CD4-positive, alpha-beta memory T cell (primary cell): ENCODE data around the gene ALK. TPM values are rescaled to one million over a fixed set of nuclear protein-coding genes. Genes with fewer than 3 reads are reported as not detected.
A peak's percentile ranks its signal among the peaks of the same experiment; 100 is the strongest.

Experiments used
- CTCF ChIA-PET: fragments of 350-600 bp; sonication (Branson Sonifier 250); formaldehyde crosslinking; loops from one replicate; lab custom pipeline; 2021; ENCODE audit warnings: inconsistent platforms; ENCODE audit not compliant: partially characterized antibody; lab: Charles Lee
- POLR2A ChIA-PET: fragments of 350-600 bp; sonication (Branson Sonifier 250); formaldehyde crosslinking; loops from one replicate; lab custom pipeline; 2021; ENCODE audit not compliant: partially characterized antibody; lab: Charles Lee
- DNase-seq, 5 donors: peaks; one replicate each; pipeline versions ENCODE4 v3.0.0 to v3.0.0-alpha.2; 2020 to 2022; ENCODE audit warnings: mixed read lengths in 1 of 5
- H3K27ac ChIP-seq: one replicate; pipeline ENCODE4 v1.7.0; 2013; ENCODE audit warnings: low read depth, low read length
- H3K27me3 ChIP-seq: 2 replicates; pipeline ENCODE4 v1.7.0; 2013; ENCODE audit warnings: mild to moderate bottlenecking, low read length, moderate library complexity; ENCODE audit not compliant: insufficient read depth
- H3K36me3 ChIP-seq: 2 replicates; pipeline ENCODE4 v1.7.0; 2013; ENCODE audit warnings: mild to moderate bottlenecking, low read length, moderate library complexity; ENCODE audit not compliant: insufficient read depth
- H3K4me1 ChIP-seq: 2 replicates; pipeline ENCODE4 v1.7.0; 2013; ENCODE audit warnings: mild to moderate bottlenecking, low read length, moderate library complexity; ENCODE audit not compliant: insufficient read depth
- H3K4me3 ChIP-seq, 2 donors: one replicate each; pipeline ENCODE4 v1.7.0; 2013; ENCODE audit warnings: low read length in 2 of 2, mild to moderate bottlenecking in 1 of 2
- H3K9me3 ChIP-seq, 2 donors: one replicate each; pipeline ENCODE4 v1.7.0; 2013; ENCODE audit warnings: low read length in 2 of 2, control low read depth in 1 of 2; ENCODE audit not compliant: control insufficient read depth in 1 of 2
- H3K27ac Mint-ChIP-seq, 7 donors: one replicate each; pipeline ENCODE4 v1.8.0; 2020 to 2021; ENCODE audit warnings: mixed read lengths in 7 of 7, mild to moderate bottlenecking in 6 of 7, inconsistent platforms in 3 of 7, moderate library complexity in 3 of 7
- H3K27me3 Mint-ChIP-seq, 2 donors: one replicate each; pipeline ENCODE4 v1.8.0; 2020 to 2021; ENCODE audit warnings: mixed read lengths in 2 of 2
- H3K36me3 Mint-ChIP-seq, 2 donors: one replicate each; pipeline ENCODE4 v1.8.0; 2020 to 2021; ENCODE audit warnings: mixed read lengths in 2 of 2, inconsistent platforms in 1 of 2, mild to moderate bottlenecking in 1 of 2
- H3K4me1 Mint-ChIP-seq, 4 donors: one replicate each; pipeline ENCODE4 v1.8.0; 2020 to 2021; ENCODE audit warnings: mixed read lengths in 4 of 4, mild to moderate bottlenecking in 1 of 4
- H3K4me3 Mint-ChIP-seq, 8 donors: one replicate each; pipeline ENCODE4 v1.8.0; 2020 to 2021; ENCODE audit warnings: mixed read lengths in 8 of 8, mild to moderate bottlenecking in 7 of 8, moderate library complexity in 6 of 8, inconsistent platforms in 3 of 8
- H3K9me3 Mint-ChIP-seq, 8 donors: one replicate each; pipeline ENCODE4 v1.8.0; 2020 to 2021; ENCODE audit warnings: mixed read lengths in 8 of 8, mild to moderate bottlenecking in 5 of 8, inconsistent platforms in 3 of 8, moderate library complexity in 1 of 8
- intact Hi-C: fragments of 100-400 bp; cut with micrococcal nuclease; formaldehyde crosslinking; loops from one replicate; pipeline ENCODE4 v1.15.1; 2023
- polyA plus RNA-seq, 2 donors: library from polyadenylated mRNA; unstranded; fragments of 300-500 nt; fragmentation: Illumina TruSeq; gene quantifications; one replicate each; pipeline ENCODE4 v1.2.3, GENCODE V29; 2021
- total RNA-seq, 2 experiments: library from RNA; stranded (reverse); gene quantifications; one replicate each; pipeline ENCODE4 v1.2.3, GENCODE V29; 2021

Gene ALK
- total and polyA plus RNA-seq, 4 experiments from 2014 or later: 0.07 TPM; not detected in 3

DNA sequence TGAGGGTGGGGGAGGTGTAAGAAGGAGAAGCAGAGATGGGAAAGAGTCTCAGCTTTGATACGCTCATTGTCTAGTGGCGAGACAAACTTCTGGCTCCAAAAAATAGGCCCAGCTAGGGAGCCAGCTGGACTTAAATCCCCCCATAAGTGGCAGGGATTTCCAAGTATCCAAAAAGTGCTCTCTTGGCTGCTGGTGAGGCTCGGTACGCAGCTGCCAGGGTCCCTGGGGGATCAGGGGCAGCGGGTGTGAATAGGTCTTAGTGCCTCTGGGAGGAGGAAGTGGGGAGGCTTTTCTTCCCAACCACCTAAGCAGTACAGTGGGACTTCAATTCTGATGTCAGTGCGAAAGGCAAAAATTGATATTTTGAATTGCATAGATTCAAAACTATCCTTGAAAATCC lies 73.5 kb downstream of the ALK start:
- no peaks in the 10 kb centered on the region for H3K27me3 ChIP-seq
- Mint-ChIP-seq H3K27me3 (peaks cover 7 to 21% of the 10 kb centered on the region in 2 donors), H3K27ac (no peak overlapping the region), H3K4me1 (no peaks in the 10 kb centered on the region), H3K4me3 (no peak overlapping the region), H3K36me3 (no peaks in the 10 kb centered on the region), H3K9me3 (peaks cover 0 to 8% (median 0%) of the 10 kb centered on the region in 8 donors)
- no peak overlapping the region for H3K4me3 ChIP-seq
- no peak for DNase-seq
- ChIA-PET POLR2A (no interaction called here), CTCF (no interaction called here)
- no peaks in the 10 kb centered on the region for H3K4me1 ChIP-seq
- no peaks in the 10 kb centered on the region for H3K9me3 ChIP-seq
- H3K36me3 ChIP-seq: no peaks in the 10 kb centered on the region
- no peak overlapping the region for H3K27ac ChIP-seq
- intact Hi-C loops: no loop called here

DNA sequence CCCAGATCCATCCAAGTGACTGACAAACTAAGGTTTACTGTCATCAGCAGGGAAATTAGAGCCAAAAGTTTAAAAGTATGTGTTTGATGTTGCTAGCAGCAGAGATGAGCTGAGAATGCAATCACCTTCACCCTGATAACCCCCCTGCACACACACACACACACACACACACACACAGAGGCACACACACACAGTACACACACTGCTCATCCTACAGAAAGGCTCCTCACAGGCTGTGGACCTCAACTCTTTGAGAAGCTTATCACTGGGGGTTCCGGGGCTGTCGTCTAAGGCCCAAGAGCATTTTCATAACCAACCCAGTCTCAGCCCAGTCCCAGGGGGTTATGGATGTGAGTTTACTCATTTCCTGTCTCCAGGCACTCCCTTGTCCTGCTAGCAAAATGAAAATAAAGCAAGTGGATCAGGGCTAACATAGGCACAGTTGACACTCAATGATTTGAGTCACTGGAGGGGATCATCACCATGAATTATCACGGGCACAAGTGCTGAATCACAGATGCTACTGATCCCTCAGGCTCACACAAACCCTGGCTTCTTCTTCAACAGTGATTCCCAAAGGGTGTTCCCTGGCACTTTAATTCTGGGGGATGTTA lies 76.6 kb downstream of the ALK start:
- intact Hi-C loops: no loop called here

GRCh38 chr2:29841386-29842004 lies 79.9 kb downstream of the ALK start:
- H3K27me3 ChIP-seq: no peaks in the 10 kb centered on the region
- Mint-ChIP-seq H3K9me3 (peaks cover 0 to 20% (median 14%) of the 10 kb centered on the region in 8 donors), H3K36me3 (no peaks in the 10 kb centered on the region), H3K4me1 (peaks cover 0 to 1% (median 0%) of the 10 kb centered on the region in 4 donors), H3K4me3 (no peak overlapping the region), H3K27me3 (peaks cover 4 to 5% of the 10 kb centered on the region in 2 donors), H3K27ac (peak overlapping the region in 1 of 7 donors; percentile 9)
- H3K27ac ChIP-seq: no peak overlapping the region
- ChIA-PET CTCF (interaction anchor here (0.7 to 1.4 kb wide), 3 partner anchors 9 to 532 kb away, joined by 3 to 5 read pairs (median 3); no protein-coding TSS in a partner anchor), POLR2A (no interaction called here)
- DNase-seq: peak in 2 of 5 donors; percentile 2 to 5
- H3K36me3 ChIP-seq: no peaks in the 10 kb centered on the region
- no peak overlapping the region for H3K4me3 ChIP-seq
- H3K9me3 ChIP-seq: no peaks in the 10 kb centered on the region
- intact Hi-C loops: loop anchor here (2.0 kb wide), 1 partner anchor 533 kb away; no protein-coding TSS in a partner anchor
- no peaks in the 10 kb centered on the region for H3K4me1 ChIP-seq

More for the DNA sequence above, 76.6 kb downstream of the ALK start:
- Mint-ChIP-seq H3K27ac (no peak overlapping the region), H3K27me3 (peaks cover 6 to 20% of the 10 kb centered on the region in 2 donors), H3K4me3 (no peak overlapping the region), H3K4me1 (peaks cover 0 to 1% (median 0%) of the 10 kb centered on the region in 4 donors), H3K36me3 (no peaks in the 10 kb centered on the region), H3K9me3 (peaks cover 0 to 6% (median 0%) of the 10 kb centered on the region in 8 donors)
- Histone ChIP-seq H3K4me1 (no peaks in the 10 kb centered on the region), H3K36me3 (no peaks in the 10 kb centered on the region), H3K27me3 (no peaks in the 10 kb centered on the region), H3K27ac (no peak overlapping the region), H3K9me3 (no peaks in the 10 kb centered on the region), H3K4me3 (no peak overlapping the region)
- CTCF ChIA-PET: no interaction called here
- POLR2A ChIA-PET: no interaction called here
- DNase-seq: no peak

DNA sequence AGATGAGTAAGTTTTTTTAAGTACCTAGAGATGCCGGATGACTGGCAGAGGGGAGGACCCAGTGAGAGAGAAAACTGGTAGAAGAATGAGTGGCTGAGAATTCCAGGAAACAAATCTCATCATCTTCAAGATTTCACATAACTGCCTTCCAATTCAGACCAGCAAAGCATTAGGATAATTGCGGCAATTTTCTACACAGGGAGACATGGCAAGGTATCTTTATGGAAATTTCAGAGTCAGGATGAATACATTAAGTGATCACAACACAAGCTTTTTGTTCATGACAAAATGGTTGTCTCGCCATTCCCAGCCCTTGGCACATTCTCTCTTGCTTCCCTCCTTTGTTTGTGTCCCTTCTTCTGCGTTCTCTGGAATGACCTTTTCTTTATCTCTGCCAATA lies 82.1 kb downstream of the ALK start:
- Histone ChIP-seq H3K9me3 (no peaks in the 10 kb centered on the region), H3K27me3 (no peaks in the 10 kb centered on the region), H3K27ac (no peak overlapping the region), H3K4me1 (no peaks in the 10 kb centered on the region), H3K36me3 (no peaks in the 10 kb centered on the region), H3K4me3 (no peak overlapping the region)
- Mint-ChIP-seq H3K27me3 (peaks cover 5 to 6% of the 10 kb centered on the region in 2 donors), H3K4me1 (peaks cover 0 to 1% (median 0%) of the 10 kb centered on the region in 4 donors), H3K9me3 (peaks cover 2 to 39% (median 21%) of the 10 kb centered on the region in 8 donors), H3K36me3 (peaks cover 0 to 1% of the 10 kb centered on the region in 2 donors), H3K27ac (no peak overlapping the region), H3K4me3 (no peak overlapping the region)
- POLR2A ChIA-PET: no interaction called here
- CTCF ChIA-PET: interaction anchor here (1.4 kb wide), 1 partner anchor 533 kb away, joined by 3 read pairs; no protein-coding TSS in a partner anchor
- no peak for DNase-seq
- intact Hi-C loops: no loop called here

GRCh38 chr2:29837925-29838324 lies 83.5 kb downstream of the ALK start:
- CTCF ChIA-PET: no interaction called here
- Mint-ChIP-seq H3K4me1 (peaks cover 0 to 1% (median 0%) of the 10 kb centered on the region in 4 donors), H3K27ac (no peak overlapping the region), H3K9me3 (peaks cover 5 to 39% (median 21%) of the 10 kb centered on the region in 8 donors), H3K27me3 (peaks cover 4 to 7% of the 10 kb centered on the region in 2 donors), H3K4me3 (no peak overlapping the region), H3K36me3 (peaks cover 0 to 1% of the 10 kb centered on the region in 2 donors)
- Histone ChIP-seq H3K4me1 (no peaks in the 10 kb centered on the region), H3K27ac (no peak overlapping the region), H3K9me3 (no peaks in the 10 kb centered on the region), H3K27me3 (no peaks in the 10 kb centered on the region), H3K4me3 (no peak overlapping the region), H3K36me3 (no peaks in the 10 kb centered on the region)
- POLR2A ChIA-PET: no interaction called here
- intact Hi-C loops: no loop called here
- DNase-seq: no peak

DNA sequence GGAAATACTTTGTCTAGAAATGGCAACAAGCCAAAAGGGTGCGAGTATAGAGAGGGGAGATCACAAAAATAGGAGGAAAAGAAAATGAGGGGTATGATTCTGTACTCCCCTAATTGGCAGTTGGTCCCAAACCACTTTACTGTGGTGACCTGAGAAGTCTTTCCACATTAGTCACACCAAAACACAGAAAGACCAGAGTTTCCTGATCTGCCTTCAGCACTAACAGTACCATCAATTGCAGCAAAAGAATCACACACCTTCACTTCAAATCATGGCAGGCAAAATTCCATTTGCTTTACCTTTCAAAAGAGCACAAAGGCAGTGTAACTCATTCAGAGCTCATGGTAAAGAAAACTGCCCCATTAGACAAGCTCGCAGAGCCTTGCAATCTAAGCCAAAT lies 86.8 kb downstream of the ALK start:
- ChIA-PET POLR2A (no interaction called here), CTCF (no interaction called here)
- peaks cover 3 to 13% of the 10 kb centered on the region in 2 donors for H3K27me3 Mint-ChIP-seq
- H3K9me3 ChIP-seq: no peaks in the 10 kb centered on the region
- H3K27me3 ChIP-seq: no peaks in the 10 kb centered on the region
- H3K36me3 Mint-ChIP-seq: peaks cover 0 to 1% of the 10 kb centered on the region in 2 donors
- peaks cover 5 to 45% (median 20%) of the 10 kb centered on the region in 8 donors for H3K9me3 Mint-ChIP-seq
- H3K4me1 Mint-ChIP-seq: no peaks in the 10 kb centered on the region
- no peaks in the 10 kb centered on the region for H3K36me3 ChIP-seq
- DNase-seq: no peak
- intact Hi-C loops: no loop called here
- H3K27ac Mint-ChIP-seq: no peak overlapping the region
- no peaks in the 10 kb centered on the region for H3K4me1 ChIP-seq
- no peak overlapping the region for H3K27ac ChIP-seq
- no peak overlapping the region for H3K4me3 ChIP-seq
- no peak overlapping the region for H3K4me3 Mint-ChIP-seq

DNA sequence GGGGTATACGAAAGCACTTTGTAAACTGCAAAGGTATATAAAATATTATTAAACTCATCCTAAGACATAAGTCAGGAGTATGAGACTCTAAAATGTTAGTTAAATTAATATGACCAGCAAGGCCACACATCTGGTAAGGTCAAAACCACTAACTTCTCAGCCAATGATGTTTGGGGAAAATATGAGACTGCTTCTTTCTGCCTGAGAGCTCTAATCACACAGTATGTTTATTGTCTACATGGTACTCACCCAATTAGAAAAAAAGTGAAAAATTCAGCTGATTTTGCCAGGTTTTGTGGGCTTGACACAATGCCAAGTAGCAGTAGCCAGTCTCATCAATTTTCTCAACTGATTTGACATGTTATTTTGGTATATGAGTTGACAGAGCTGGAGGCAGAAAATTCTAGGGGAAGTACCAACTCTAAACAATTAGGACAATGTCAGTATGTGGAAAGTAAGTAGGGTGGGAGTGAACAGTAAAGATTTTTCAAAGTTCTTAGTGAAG lies 87.3 kb downstream of the ALK start:
- Mint-ChIP-seq H3K36me3 (peaks cover 0 to 1% of the 10 kb centered on the region in 2 donors), H3K27ac (no peak overlapping the region), H3K27me3 (peaks cover 3 to 13% of the 10 kb centered on the region in 2 donors), H3K4me3 (no peak overlapping the region), H3K9me3 (peaks cover 5 to 45% (median 18%) of the 10 kb centered on the region in 8 donors), H3K4me1 (no peaks in the 10 kb centered on the region)
- Histone ChIP-seq H3K4me3 (no peak overlapping the region), H3K4me1 (no peaks in the 10 kb centered on the region), H3K27ac (no peak overlapping the region), H3K36me3 (no peaks in the 10 kb centered on the region), H3K27me3 (no peaks in the 10 kb centered on the region), H3K9me3 (no peaks in the 10 kb centered on the region)
- intact Hi-C loops: no loop called here
- DNase-seq: no peak
- ChIA-PET CTCF (no interaction called here), POLR2A (no interaction called here)
